ENCODE data around the gene ATP4B.
A peak's percentile ranks its signal among the peaks of the same experiment; 100 is the strongest.

Gene ATP4B

GRCh38 chr13:113656831-113657671 is 947 bp downstream of the ATP4B start:
- DNase-seq (ENCODE audit: low spot score): no peak

- no peak for DNase-seq (ENCODE audit: low spot score)
These were observed 1.9 kb downstream of the ATP4B start for GRCh38 chr13:113656003-113656588.

- DNase-seq (ENCODE audit: low spot score): no peak
These were observed 2.5 kb downstream of the ATP4B start for GRCh38 chr13:113655346-113656002.

- no peak for DNase-seq (ENCODE audit: low spot score)
These were observed 3.2 kb downstream of the ATP4B start for GRCh38 chr13:113654591-113655345.

DNA sequence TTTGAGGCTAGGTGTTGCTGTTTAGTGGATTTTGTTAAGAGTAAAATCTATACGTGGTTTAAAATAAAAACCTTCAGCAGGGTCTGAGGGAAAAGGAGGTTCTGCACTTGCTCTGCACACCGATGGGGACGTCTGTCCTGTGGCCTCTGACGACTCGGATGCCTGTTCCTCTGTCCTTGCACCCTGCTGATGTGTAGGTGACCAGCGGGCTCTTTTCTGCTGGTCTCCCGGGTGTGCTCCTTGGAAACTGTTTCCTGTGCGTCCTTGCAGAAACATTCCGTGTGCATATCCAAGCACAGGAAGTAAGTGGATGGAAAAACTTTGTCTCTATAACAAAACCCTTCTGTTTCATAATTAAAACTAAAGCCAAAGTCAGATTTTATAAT is 3.8 kb downstream of the ATP4B start:
- DNase-seq (ENCODE audit: low spot score): no peak

GRCh38 chr13:113653264-113654174 is 4.5 kb downstream of the ATP4B start:
- no peak for DNase-seq (ENCODE audit: low spot score)

DNA sequence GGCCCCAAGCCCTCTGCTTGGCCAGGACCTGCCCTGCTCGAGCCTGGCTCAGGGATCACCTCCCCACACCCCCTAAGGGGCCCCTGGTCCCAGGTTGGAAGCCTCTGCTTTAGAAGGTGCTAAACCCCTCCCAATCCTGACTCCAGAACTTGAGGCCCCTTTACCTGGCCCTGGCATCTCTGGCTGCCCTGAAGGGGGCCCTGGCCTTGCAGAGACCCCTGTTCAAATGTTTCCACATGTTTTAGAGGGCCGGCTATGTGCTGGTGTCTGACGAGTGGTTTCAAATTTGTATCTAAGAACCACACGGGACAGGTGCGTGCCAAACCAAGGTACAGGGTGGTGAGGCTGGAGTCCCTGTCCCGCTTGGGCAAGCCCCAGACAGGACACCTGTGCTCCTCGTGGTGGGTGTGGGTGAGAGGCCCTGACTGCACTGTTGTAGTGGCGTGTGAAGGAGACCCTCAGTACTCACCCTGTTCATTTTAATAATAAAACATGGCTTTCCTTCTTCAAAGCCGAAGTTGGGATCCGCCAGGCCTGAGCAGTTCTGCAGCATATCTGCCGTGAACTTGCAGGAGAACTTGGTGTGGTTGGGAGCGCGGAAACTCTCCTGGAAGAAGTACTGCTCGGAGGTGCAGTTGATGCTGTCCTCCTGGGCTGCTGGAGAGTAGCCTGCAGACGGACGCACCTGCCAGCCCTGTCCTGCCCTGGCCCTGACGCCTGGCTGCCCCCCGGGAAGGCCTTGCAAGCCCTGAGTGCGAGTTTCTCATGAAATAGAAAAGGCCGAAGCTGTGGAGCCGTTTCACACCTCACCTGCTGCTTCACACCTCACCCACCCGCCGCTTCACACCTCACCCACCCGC is 5.4 kb downstream of the ATP4B start:
- DNase-seq (ENCODE audit: low spot score): no peak

- no peak for DNase-seq (ENCODE audit: low spot score)
These were observed 6.2 kb downstream of the ATP4B start for GRCh38 chr13:113651511-113652403.

GRCh38 chr13:113650731-113651148 is 7.3 kb downstream of the ATP4B start:
- DNase-seq (ENCODE audit: low spot score): no peak

DNA sequence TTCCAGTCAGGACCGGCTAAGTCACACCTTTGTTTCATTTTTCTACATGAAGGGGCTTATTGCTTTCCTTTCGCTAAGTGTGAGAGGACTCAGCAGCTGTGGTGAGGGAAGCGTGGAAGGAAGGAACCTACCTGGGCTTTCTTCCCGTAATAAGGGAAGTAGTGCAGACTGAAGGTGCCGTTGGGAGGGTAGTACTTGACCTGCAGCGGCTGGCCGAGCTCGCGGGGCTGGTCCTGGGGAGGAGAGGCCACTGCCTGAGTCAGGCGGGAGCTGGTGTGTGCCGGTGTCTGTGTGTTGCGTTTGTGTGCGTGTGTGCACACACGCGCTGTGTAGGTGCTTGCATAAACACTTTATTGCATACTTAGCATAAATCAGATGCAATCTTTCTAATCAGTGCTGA is 7.7 kb downstream of the ATP4B start:
- DNase-seq (ENCODE audit: low spot score): no peak

DNA sequence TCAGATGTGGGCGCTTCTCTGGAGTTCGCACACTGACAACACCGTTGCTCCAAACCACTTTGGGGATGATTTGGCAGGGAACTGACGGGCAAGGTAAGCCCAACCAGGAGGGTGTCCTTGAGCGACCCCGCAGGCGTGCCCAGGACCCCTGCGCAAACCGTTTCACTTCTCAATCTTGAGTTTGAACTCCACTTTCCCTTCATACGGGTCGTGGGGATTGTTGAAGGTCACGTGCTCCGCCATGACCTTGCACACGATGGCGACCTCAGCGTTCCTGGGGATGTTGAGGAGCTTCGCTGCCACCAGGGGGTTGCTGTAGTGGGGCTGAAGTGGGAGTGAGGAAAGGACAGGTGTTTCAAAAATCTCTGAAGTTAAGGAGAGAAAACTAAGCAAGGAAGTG is 8.8 kb downstream of the ATP4B start:
- no peak for DNase-seq (ENCODE audit: low spot score)

DNA sequence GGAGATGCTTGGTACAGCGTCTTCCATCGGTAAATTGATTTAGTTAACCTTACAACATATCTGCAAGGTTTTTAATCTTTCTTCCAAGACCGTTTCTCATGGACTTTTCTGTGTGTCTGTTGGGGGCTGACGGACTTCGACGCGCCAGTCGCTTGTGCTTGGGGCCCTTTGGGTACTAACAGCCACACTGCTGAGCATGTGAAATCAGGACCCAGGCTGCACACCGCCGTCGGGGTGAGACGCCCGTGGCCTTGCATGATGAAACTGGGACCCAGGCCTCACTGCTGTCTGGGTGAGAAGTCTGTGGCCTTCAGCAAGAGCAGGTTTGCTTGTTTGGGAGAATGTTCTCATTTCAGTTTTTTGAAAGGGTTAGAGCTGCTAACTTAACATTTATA is 9.8 kb downstream of the ATP4B start:
- DNase-seq (ENCODE audit: low spot score): no peak

- DNase-seq (ENCODE audit: low spot score): peak; percentile 92
These were observed 10.4 kb downstream of the ATP4B start for GRCh38 chr13:113647351-113648215.

GRCh38 chr13:113646921-113647340 is 11.1 kb downstream of the ATP4B start:
- no peak for DNase-seq (ENCODE audit: low spot score)

DNA sequence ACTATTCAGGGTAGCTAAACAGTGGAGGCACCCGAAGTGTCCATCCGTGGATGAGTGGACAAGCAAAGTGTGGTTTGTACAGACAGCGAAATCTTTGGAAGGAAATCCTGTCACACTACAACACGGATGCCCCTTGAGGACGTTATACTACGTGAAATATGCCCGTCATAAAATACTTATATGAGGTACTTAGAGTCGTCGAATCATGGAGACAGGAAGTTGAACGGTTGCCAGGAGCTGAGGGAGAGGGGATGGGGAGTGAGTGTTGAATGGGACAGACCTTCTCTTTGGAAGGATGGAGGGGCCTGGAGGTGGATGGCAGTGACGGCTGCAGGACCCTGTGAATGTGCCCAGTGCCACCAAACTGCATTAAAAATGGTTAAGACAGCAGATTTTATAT is 11.6 kb downstream of the ATP4B start:
- DNase-seq (ENCODE audit: low spot score): no peak

- no peak for DNase-seq (ENCODE audit: low spot score)
These were observed 12.7 kb downstream of the ATP4B start for GRCh38 chr13:113645329-113645728.

GRCh38 chr13:113644800-113645199 is 13.2 kb downstream of the ATP4B start:
- DNase-seq (ENCODE audit: low spot score): no peak

DNA sequence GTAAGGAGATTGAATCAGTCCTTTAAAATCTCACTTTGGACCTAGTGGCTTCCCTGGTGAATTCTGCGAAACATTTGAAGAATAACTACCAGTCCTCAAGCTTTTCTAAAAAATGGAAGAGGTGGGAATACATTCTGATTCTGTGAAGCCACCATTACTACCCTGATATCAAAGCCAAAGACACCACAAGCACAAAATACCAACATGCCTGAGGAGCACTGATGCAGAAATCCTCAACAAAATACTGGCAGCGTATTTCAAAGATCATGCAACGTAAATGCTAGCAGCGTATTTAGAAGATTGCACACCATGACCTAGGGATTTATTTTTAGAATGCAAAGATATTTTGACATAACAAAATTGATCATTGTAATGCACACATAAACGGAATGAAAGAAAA is 14.4 kb downstream of the ATP4B start:
- no peak for DNase-seq (ENCODE audit: low spot score)
